ENCODE results near the gene YPEL5. TPM values are rescaled to one million over a fixed set of nuclear protein-coding genes. Genes with fewer than 3 reads are reported as not detected.

Gene YPEL5
- total RNA-seq, 1 experiment from 2014 or later: 225 TPM

GRCh38 chr2:30180226-30180625, 33.4 kb downstream of the YPEL5 start:
- CTCF ChIA-PET: no interaction called here
- TF ChIP-seq CTCF (conservative IDR thresholded peaks at IDR 0.05; ENCODE audit: low read depth, low read length): no peak
- Histone ChIP-seq H3K36me3 (ENCODE audit: insufficient read depth, low read length, poor library complexity, severe bottlenecking) (no peaks in the 10 kb centered on the region), H3K27ac (ENCODE audit: low read depth, low read length, poor library complexity, severe bottlenecking) (no peak overlapping the region), H3K4me1 (ENCODE audit: insufficient read depth, low read length, poor library complexity, severe bottlenecking) (no peaks in the 10 kb centered on the region), H3K27me3 (replicated peaks; ENCODE audit: insufficient read depth, low read depth, low read length, poor library complexity) (no peaks in the 10 kb centered on the region), H3K9me3 (ENCODE audit: low read depth, low read length, poor library complexity, severe bottlenecking) (no peaks in the 10 kb centered on the region), H3K4me3 (ENCODE audit: low read depth, low read length, poor library complexity, severe bottlenecking) (no peak overlapping the region)
- intact Hi-C loops (cut with micrococcal nuclease; ENCODE audit: unreplicated experiment): no loop called here
- POLR2A ChIA-PET (ENCODE audit: low non-redundant PET): no interaction called here
- DNase-seq (ENCODE audit: low spot score): no peak
- BruUV-seq (replicated peaks): no TSS peak

- no peak for DNase-seq (ENCODE audit: low spot score)
- intact Hi-C loops (cut with micrococcal nuclease; ENCODE audit: unreplicated experiment): no loop called here
- H3K4me3 ChIP-seq (ENCODE audit: low read depth, low read length, poor library complexity, severe bottlenecking): no peak overlapping the region
- CTCF ChIA-PET: no interaction called here
- H3K4me1 ChIP-seq (ENCODE audit: insufficient read depth, low read length, poor library complexity, severe bottlenecking): no peaks in the 10 kb centered on the region
- H3K27me3 ChIP-seq (replicated peaks; ENCODE audit: insufficient read depth, low read depth, low read length, poor library complexity): no peaks in the 10 kb centered on the region
- POLR2A ChIA-PET (ENCODE audit: low non-redundant PET): no interaction called here
- no peaks in the 10 kb centered on the region for H3K36me3 ChIP-seq (ENCODE audit: insufficient read depth, low read length, poor library complexity, severe bottlenecking)
- H3K9me3 ChIP-seq (ENCODE audit: low read depth, low read length, poor library complexity, severe bottlenecking): no peaks in the 10 kb centered on the region
- no TSS peak for BruUV-seq (replicated peaks)
- H3K27ac ChIP-seq (ENCODE audit: low read depth, low read length, poor library complexity, severe bottlenecking): no peak overlapping the region
- TF ChIP-seq EZH2 (IDR thresholded peaks at IDR 0.05; ENCODE audit: borderline replicate concordance, low read depth, low read length, poor library complexity, severe bottlenecking) (no peak), CTCF (conservative IDR thresholded peaks at IDR 0.05; ENCODE audit: low read depth, low read length) (no peak)
Observed at GRCh38 chr2:30181176-30181575, 34.4 kb downstream of the YPEL5 start.

GRCh38 chr2:30184035-30184434, 37.2 kb downstream of the YPEL5 start:
- DNase-seq (ENCODE audit: low spot score): no peak
- ChIA-PET CTCF (no interaction called here), POLR2A (ENCODE audit: low non-redundant PET) (no interaction called here)
- TF ChIP-seq EZH2 (IDR thresholded peaks at IDR 0.05; ENCODE audit: borderline replicate concordance, low read depth, low read length, poor library complexity, severe bottlenecking) (no peak), CTCF (conservative IDR thresholded peaks at IDR 0.05; ENCODE audit: low read depth, low read length) (no peak)
- H3K4me1 ChIP-seq (ENCODE audit: insufficient read depth, low read length, poor library complexity, severe bottlenecking): no peaks in the 10 kb centered on the region
- intact Hi-C loops (cut with micrococcal nuclease; ENCODE audit: unreplicated experiment): no loop called here
- H3K27ac ChIP-seq (ENCODE audit: low read depth, low read length, poor library complexity, severe bottlenecking): no peak overlapping the region
- no peaks in the 10 kb centered on the region for H3K9me3 ChIP-seq (ENCODE audit: low read depth, low read length, poor library complexity, severe bottlenecking)
- H3K36me3 ChIP-seq (ENCODE audit: insufficient read depth, low read length, poor library complexity, severe bottlenecking): no peaks in the 10 kb centered on the region
- H3K27me3 ChIP-seq (replicated peaks; ENCODE audit: insufficient read depth, low read depth, low read length, poor library complexity): no peaks in the 10 kb centered on the region
- BruUV-seq (replicated peaks): no TSS peak
- no peak overlapping the region for H3K4me3 ChIP-seq (ENCODE audit: low read depth, low read length, poor library complexity, severe bottlenecking)

Measured in A673 (cell line).